ENCODE measurements around the gene DNAJC16.

GRCh38 chr1:15578921-15579682 is 52.5 kb downstream of the DNAJC16 start:
- no peak for TF ChIP-seq CTCF (conservative IDR thresholded peaks at IDR 0.05; ENCODE audit: low read length)
- TF ChIP-seq EZH2phosphoT487 (IDR thresholded peaks at IDR 0.05; ENCODE audit: borderline replicate concordance, low read depth, low read length), result no peak

Measured in OCI-LY7 (cell line).